Mesodermal cell (in vitro differentiated cells): Measurements from ENCODE around the gene PFDN6. TPM values are rescaled to one million over a fixed set of nuclear protein-coding genes. Genes with fewer than 3 reads are reported as not detected.

ENCODE experiments used
- H3K27ac ChIP-seq: 2 replicates; pipeline ENCODE4 v1.7.0; 2013; ENCODE audit warnings: mild to moderate bottlenecking, low read depth, low read length, moderate library complexity; ENCODE audit not compliant: severe bottlenecking
- H3K36me3 ChIP-seq: 2 replicates; pipeline ENCODE4 v1.7.1; 2013; ENCODE audit warnings: mild to moderate bottlenecking, low read length, moderate library complexity; ENCODE audit not compliant: control insufficient read depth, insufficient read depth
- H3K4me1 ChIP-seq: one replicate; pipeline ENCODE4 v1.7.1; 2013; ENCODE audit warnings: mild to moderate bottlenecking, low read length; ENCODE audit not compliant: insufficient read depth, control insufficient read depth, poor library complexity, severe bottlenecking
- H3K4me3 ChIP-seq: 2 replicates; pipeline ENCODE4 v1.7.0; 2013; ENCODE audit warnings: low read length, control low read depth, mild to moderate bottlenecking; ENCODE audit not compliant: insufficient read depth, poor library complexity, severe bottlenecking; ENCODE audit errors: extremely low read depth
- H3K9me3 ChIP-seq: 2 replicates; pipeline ENCODE4 v1.7.1; 2013; ENCODE audit warnings: mild to moderate bottlenecking, low read length, moderate library complexity; ENCODE audit not compliant: control insufficient read depth
- WGBS, 2 experiments: methylation state at CpG; one replicate each; pipeline ENCODE4 v1.1.5; 2013; ENCODE audit warnings: missing lambda C conversion rate in 2 of 2; ENCODE audit not compliant: insufficient coverage in 2 of 2; 5-methylcytosine and 5-hydroxymethylcytosine counted together
- polyA plus RNA-seq, 2 experiments: library from polyadenylated mRNA; stranded (reverse); fragments of 50-300 nt; gene quantifications; one replicate each; pipeline ENCODE4 v1.2.3, GENCODE V29; 2013

Gene PFDN6
- 92.7 TPM for polyA plus RNA-seq (2013, experiment 1 of 2)
- 81.2 TPM for polyA plus RNA-seq (2013, experiment 2 of 2)

DNA sequence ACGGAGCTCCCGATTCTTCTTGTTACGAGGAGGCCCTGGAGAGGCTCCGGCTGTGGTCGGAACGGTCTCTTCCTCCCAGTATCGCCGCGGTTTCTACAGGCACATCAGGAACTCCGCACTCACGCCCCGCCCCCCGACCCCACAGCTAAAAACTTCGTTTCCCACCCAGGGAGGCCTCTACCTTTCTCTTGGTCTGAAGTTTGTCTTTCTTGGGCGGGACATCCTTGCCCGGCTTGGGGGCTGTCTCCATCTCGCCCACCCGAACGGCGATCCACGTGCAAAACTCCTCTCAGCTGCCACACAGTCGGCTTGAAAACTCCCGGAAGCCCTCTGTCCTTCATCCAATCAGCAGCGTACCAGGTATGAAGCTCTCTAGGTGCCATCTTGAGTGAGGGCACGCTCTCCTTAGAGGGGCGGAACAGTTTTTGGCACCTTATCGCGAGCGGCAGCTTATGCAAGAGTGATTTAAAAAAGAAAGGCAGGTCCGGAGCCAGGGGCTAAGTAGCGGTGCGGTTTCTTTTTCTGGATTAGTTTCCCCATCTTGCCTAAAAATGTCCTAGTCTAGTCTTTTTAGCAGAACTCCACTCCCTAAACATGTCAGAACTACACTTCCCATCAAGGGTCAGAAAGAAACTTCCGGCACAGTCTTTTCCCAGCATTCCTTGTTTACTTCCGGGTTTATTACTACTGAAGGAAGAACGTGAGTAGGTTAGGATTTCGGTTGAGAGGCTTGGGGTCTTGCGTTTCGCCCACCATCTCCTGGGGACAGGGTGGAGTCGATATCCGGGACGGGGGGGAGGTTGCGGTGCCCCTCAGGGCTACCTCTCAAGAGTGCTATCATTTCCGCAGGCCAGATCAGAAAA is at the start of gene PFDN6, which contains the start of gene WDR46:
PFDN6 (plus strand) TSS at position 681 of the 863 bp plus-strand sequence. CDS start 256 bp downstream, outside the sequence.
WDR46 (minus strand) TSS at position 319 of the 863 bp plus-strand sequence; CDS start at position 250, 69 bp downstream.
- Histone ChIP-seq H3K9me3 (no peaks in the 10 kb centered on the region), H3K36me3 (peaks cover 70% of the 10 kb centered on the region), H3K4me3 (peak within 1 kb of the TSS; percentile 85), H3K4me1 (peaks cover 16% of the 10 kb centered on the region), H3K27ac (no peak within 1 kb of the TSS)
- WGBS, 2 experiments, result 0 to 1% methylated on average over 32 to 38 of the region's 43 CpGs

- H3K27ac ChIP-seq, result no peak overlapping the region
- WGBS, 2 experiments, result no CpG with 5 or more reads among the region's 3 CpGs
- no peaks in the 10 kb centered on the region for H3K4me1 ChIP-seq
These were observed 47.4 kb upstream of the PFDN6 start for GRCh38 chr6:33241968-33242367.

GRCh38 chr6:33243476-33243875 is 45.9 kb upstream of the PFDN6 start:
- no peak overlapping the region for H3K4me3 ChIP-seq
- no peak overlapping the region for H3K27ac ChIP-seq
- H3K4me1 ChIP-seq, result no peaks in the 10 kb centered on the region
- H3K36me3 ChIP-seq, result no peaks in the 10 kb centered on the region
- H3K9me3 ChIP-seq, result no peaks in the 10 kb centered on the region
- 67% methylated on average over 1 of the region's 1 CpG; no CpG with 5 or more reads in 1 of the 2 experiments for WGBS, 2 experiments

More at GRCh38 chr6:33241968-33242367, 47.4 kb upstream of the PFDN6 start:
- Histone ChIP-seq H3K4me3 (no peak overlapping the region), H3K36me3 (no peaks in the 10 kb centered on the region), H3K9me3 (no peaks in the 10 kb centered on the region)

- WGBS, 2 experiments, result 9 to 12% methylated on average over 20 to 28 of the region's 28 CpGs
- peaks cover 10% of the 10 kb centered on the region for H3K4me1 ChIP-seq
- peak overlapping the region; percentile 48 for H3K4me3 ChIP-seq
- peaks cover 13% of the 10 kb centered on the region for H3K36me3 ChIP-seq
- H3K27ac ChIP-seq, result peak overlapping the region; percentile 57
- no peaks in the 10 kb centered on the region for H3K9me3 ChIP-seq
These were observed 41.3 kb upstream of the PFDN6 start for GRCh38 chr6:33247977-33248642.

GRCh38 chr6:33248643-33248931 is 40.8 kb upstream of the PFDN6 start:
- Histone ChIP-seq H3K9me3 (no peaks in the 10 kb centered on the region), H3K27ac (peak overlapping the region; percentile 57), H3K36me3 (peaks cover 13% of the 10 kb centered on the region), H3K4me3 (peak overlapping the region; percentile 48), H3K4me1 (peaks cover 10% of the 10 kb centered on the region)
- WGBS, 2 experiments, result 7 to 16% methylated on average over 13 to 17 of the region's 18 CpGs

- WGBS, 2 experiments, result 1% methylated on average over 49 to 57 of the region's 58 CpGs
- Histone ChIP-seq H3K4me3 (peak overlapping the region; percentile 48), H3K9me3 (no peaks in the 10 kb centered on the region), H3K36me3 (peaks cover 13% of the 10 kb centered on the region), H3K27ac (peak overlapping the region; percentile 79), H3K4me1 (peaks cover 10% of the 10 kb centered on the region)
These were observed 40.3 kb upstream of the PFDN6 start for GRCh38 chr6:33248932-33249731.

GRCh38 chr6:33249732-33250630 is 39.4 kb upstream of the PFDN6 start:
- Histone ChIP-seq H3K9me3 (no peaks in the 10 kb centered on the region), H3K4me3 (peak overlapping the region; percentile 48), H3K27ac (peak overlapping the region; percentile 79), H3K36me3 (peaks cover 14% of the 10 kb centered on the region), H3K4me1 (peaks cover 10% of the 10 kb centered on the region)
- WGBS, 2 experiments, result 43 to 48% methylated on average over 11 of the region's 15 CpGs

- no peak overlapping the region for H3K27ac ChIP-seq
- H3K36me3 ChIP-seq, result peaks cover 16% of the 10 kb centered on the region
- H3K4me1 ChIP-seq, result peaks cover 10% of the 10 kb centered on the region
- H3K4me3 ChIP-seq, result no peak overlapping the region
- H3K9me3 ChIP-seq, result no peaks in the 10 kb centered on the region
- WGBS, 2 experiments, result 98 to 99% methylated on average over 9 to 12 of the region's 13 CpGs
These were observed 38.7 kb upstream of the PFDN6 start for GRCh38 chr6:33250731-33251130.

DNA sequence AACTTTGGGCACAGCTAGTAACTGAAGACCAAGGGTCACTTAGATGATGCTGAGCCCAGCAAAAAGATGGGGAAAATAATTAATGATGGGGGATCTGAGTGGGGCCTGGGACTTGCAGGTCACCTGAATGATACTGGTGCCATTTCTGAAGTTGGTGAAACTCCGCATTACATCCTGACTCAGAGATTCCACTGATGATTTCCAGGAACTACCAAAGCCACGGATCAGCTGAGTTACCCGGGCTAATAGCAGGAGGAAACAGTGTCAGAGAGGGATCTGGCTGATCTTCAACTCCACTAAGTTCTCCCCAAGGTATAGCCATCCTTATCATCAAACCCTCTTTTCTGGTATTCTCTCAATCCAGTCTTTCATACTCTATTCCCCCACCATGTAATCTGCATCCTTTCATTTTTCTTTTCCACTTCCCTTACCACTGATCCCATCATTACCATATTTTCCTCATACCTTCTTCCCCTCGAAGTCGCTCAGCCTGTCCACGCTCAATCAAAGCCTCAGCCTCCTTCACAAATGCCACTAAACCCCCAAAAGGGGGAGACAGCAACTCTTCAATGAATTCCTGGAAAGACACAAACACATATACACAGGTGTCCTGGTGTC is 37.9 kb upstream of the PFDN6 start:
- Histone ChIP-seq H3K9me3 (no peaks in the 10 kb centered on the region), H3K36me3 (peaks cover 19% of the 10 kb centered on the region), H3K27ac (no peak overlapping the region), H3K4me1 (peaks cover 10% of the 10 kb centered on the region), H3K4me3 (no peak overlapping the region)
- 91 to 92% methylated on average over 5 to 6 of the region's 6 CpGs for WGBS, 2 experiments
